GM12878 (cell line): ENCODE data around the gene CCDC71L. TPM values are rescaled to one million over a fixed set of nuclear protein-coding genes. Genes with fewer than 3 reads are reported as not detected.

Experiments
- E2F8 ChIP-seq: fragments of 450-650 bp; IDR thresholded peaks from 2 replicates; pipeline ENCODE4 v1.6.1; 2018; ENCODE audit warnings: mild to moderate bottlenecking, low read depth, moderate library complexity; ENCODE audit not compliant: partially characterized antibody
- ESRRA ChIP-seq: IDR thresholded peaks from 2 replicates; pipeline ENCODE4 v1.6.1; 2012; ENCODE audit warnings: mild to moderate bottlenecking, low read length, improper control_type of control experiment
- FOS ChIP-seq: IDR thresholded peaks from 3 replicates; pipeline ENCODE4 v1.6.1; 2011; ENCODE audit warnings: borderline replicate concordance; ENCODE audit not compliant: insufficient read length; ENCODE audit errors: extremely low read depth
- IKZF2 ChIP-seq, 2 experiments: fragments of 450-650 bp; IDR thresholded peaks; 2 replicates each; pipeline ENCODE4 v1.6.1; 2017; ENCODE audit warnings: mild to moderate bottlenecking in 2 of 2, moderate library complexity in 2 of 2
- MEF2B ChIP-seq: fragments of 450-650 bp; IDR thresholded peaks from 2 replicates; pipeline ENCODE4 v1.6.1; 2018; ENCODE audit warnings: mild to moderate bottlenecking, moderate library complexity; ENCODE audit not compliant: partially characterized antibody, poor library complexity, severe bottlenecking
- MTA3 ChIP-seq: IDR thresholded peaks from 2 replicates; pipeline ENCODE4 v1.6.1; 2012; ENCODE audit warnings: low read length, inconsistent platforms, borderline replicate concordance
- MYB ChIP-seq: fragments of 150-350 bp; IDR thresholded peaks from 2 replicates; pipeline ENCODE4 v1.6.1; 2014; ENCODE audit warnings: mild to moderate bottlenecking, low read depth, low read length, borderline replicate concordance
- NBN ChIP-seq: fragments of 450-650 bp; IDR thresholded peaks from 2 replicates; pipeline ENCODE4 v1.6.1; 2016
- NFIC ChIP-seq: IDR thresholded peaks from 2 replicates; pipeline ENCODE4 v1.6.1; 2012; ENCODE audit warnings: low read depth, mild to moderate bottlenecking, inconsistent platforms, low read length, moderate library complexity
- PKNOX1 ChIP-seq: fragments of 450-650 bp; IDR thresholded peaks from 2 replicates; pipeline ENCODE4 v1.6.1; 2016; ENCODE audit warnings: mild to moderate bottlenecking
- PRDM15 ChIP-seq: fragments of 450-650 bp; formaldehyde crosslinking; IDR thresholded peaks from 2 replicates; pipeline ENCODE4 v1.4.0; 2020; ENCODE audit warnings: mild to moderate bottlenecking, moderate library complexity
- RB1 ChIP-seq: fragments of 450-650 bp; formaldehyde crosslinking; IDR thresholded peaks from 2 replicates; pipeline ENCODE4 v1.6.1; 2017; ENCODE audit warnings: mild to moderate bottlenecking, borderline replicate concordance
- SMAD5 ChIP-seq: IDR thresholded peaks from 2 replicates; pipeline ENCODE4 v1.6.1; 2016; ENCODE audit warnings: antibody characterized with exemption, low read depth
- STAT3 ChIP-seq: IDR thresholded peaks from 2 replicates; pipeline ENCODE4 v1.6.1; 2011; ENCODE audit warnings: low read depth, low read length, improper control_type of control experiment
- TCF7 ChIP-seq: IDR thresholded peaks from 2 replicates; pipeline ENCODE4 v1.6.1; 2014; ENCODE audit warnings: antibody characterized with exemption, borderline replicate concordance
- polyA plus RNA-seq, 11 experiments: library from polyadenylated mRNA; depleted of rRNA in 4 of 11; unstranded in 6 of 11; stranded (reverse) in 5 of 11; fragments of >200 nt; fragmentation: Nextera tagmentation in 4 of 11; fragmentation: Illumina TruSeq in 1 of 11; extraction: Ambion mirVana in 4 of 11; extraction: Trizol in 1 of 11; gene quantifications; 1 replicate in 1 of 11; 2 replicates in 10 of 11; pipeline versions ENCODE4 v1.2.1 to v1.2.3, GENCODE V29; 2011 to 2016; ENCODE audit warnings: inconsistent platforms in 2 of 11, missing spikeins in 2 of 11, low read depth in 1 of 11
- total RNA-seq, 4 experiments: library from RNA; depleted of rRNA in 3 of 4; stranded (reverse); fragments of >200 nt in 3 of 4; fragmentation: Illumina TruSeq in 1 of 4; extraction: Trizol in 1 of 4; gene quantifications; 2 replicates each; pipeline versions ENCODE4 v1.2.1 to v1.2.3, GENCODE V29; 2013 to 2021

CCDC71L gene
- total and polyA plus RNA-seq, 10 of the 15 experiments (the other 5 are each of a cell fraction or from before 2014, with no cell fraction given), result 1.1 to 20.7 (median 3.8) TPM

GRCh38 chr7:106610996-106611886 is 49.7 kb downstream of the CCDC71L start (continued):
- no peak for TF ChIP-seq PRDM15
- no peak for TF ChIP-seq ESRRA
- no peak for TF ChIP-seq NFIC
- peak; percentile 55; the same call in 1 of the 2 replicates for TF ChIP-seq NBN
- peak; percentile 65 to 67; a peak in 3 of 4 replicates for TF ChIP-seq IKZF2 (IDR thresholded peaks at IDR 0.05)
- TF ChIP-seq E2F8, result peak; percentile 62
- no peak for TF ChIP-seq MYB
- TF ChIP-seq MTA3, result no peak
- no peak for TF ChIP-seq STAT3
- no peak for TF ChIP-seq SMAD5
- no peak for TF ChIP-seq TCF7
- TF ChIP-seq MEF2B, result no peak
- TF ChIP-seq PKNOX1, result 0 out of 2 replicates have a peak, but pooled peaks have one; percentile 5
- TF ChIP-seq RB1, result no peak
- TF ChIP-seq FOS, result no peak
